Astrocyte of the spinal cord (primary cell): ENCODE results near the gene SLC49A3.

Experiments used
- DNase-seq: peaks from one replicate; pipeline ENCODE4 v3.0.0; 2011; ENCODE audit warnings: low read depth, low spot score
- H3K4me3 ChIP-seq: 2 replicates; pipeline ENCODE4 v1.5.1; 2011; ENCODE audit warnings: low read depth, mild to moderate bottlenecking, low read length, moderate library complexity
- CTCF ChIP-seq: IDR thresholded peaks from 2 replicates; pipeline ENCODE4 v1.5.1; 2012; ENCODE audit warnings: low read depth, mild to moderate bottlenecking, low read length, inconsistent platforms
- in situ Hi-C: cut with HindIII; loops from 2 replicates; pipeline ENCODE4 v1.10.0; 2017; ENCODE audit warnings: low sequenced_read_pairs

SLC49A3 gene

GRCh38 chr4:665751-666435 is 23.1 kb downstream of the SLC49A3 start:
- no peak for TF ChIP-seq CTCF

GRCh38 chr4:665381-665750 is 23.6 kb downstream of the SLC49A3 start:
- in situ Hi-C loops = no loop called here
- no peak for TF ChIP-seq CTCF
- no peak overlapping the region for H3K4me3 ChIP-seq
- no peak for DNase-seq

More at GRCh38 chr4:665751-666435, 23.1 kb downstream of the SLC49A3 start:
- no peak overlapping the region for H3K4me3 ChIP-seq
- in situ Hi-C loops = no loop called here
- DNase-seq = no peak

- no peak for DNase-seq
- in situ Hi-C loops = no loop called here
- no peak overlapping the region for H3K4me3 ChIP-seq
Measured at GRCh38 chr4:664713-665231, 24.2 kb downstream of the SLC49A3 start.

GRCh38 chr4:663438-664428 is 25.2 kb downstream of the SLC49A3 start:
- no peak for DNase-seq
- in situ Hi-C loops = no loop called here
- H3K4me3 ChIP-seq = peak overlapping the region; percentile 39
- TF ChIP-seq CTCF = no peak

More at GRCh38 chr4:664713-665231, 24.2 kb downstream of the SLC49A3 start:
- no peak for TF ChIP-seq CTCF

- no peak for DNase-seq
- no peak for TF ChIP-seq CTCF
- peak overlapping the region; percentile 32 for H3K4me3 ChIP-seq
- in situ Hi-C loops = no loop called here
Measured at GRCh38 chr4:663046-663437, 25.9 kb downstream of the SLC49A3 start.

- no peak overlapping the region for H3K4me3 ChIP-seq
- in situ Hi-C loops = no loop called here
- no peak for TF ChIP-seq CTCF
- no peak for DNase-seq
Measured at GRCh38 chr4:661881-662761, 26.8 kb downstream of the SLC49A3 start.
